Naive thymus-derived CD4-positive, alpha-beta T cell (primary cell): ENCODE data around the gene FAM177A1. TPM values are rescaled to one million over a fixed set of nuclear protein-coding genes. Genes with fewer than 3 reads are reported as not detected.
"Not testable (repeated sequence)": the region's sequence is repeated elsewhere in the genome, so short reads cannot be mapped to it uniquely, and the experiment has no call there.

Experiments used
- ATAC-seq: fragments of 150-1000 bp; cut with Tn5 transposase; 2 replicates; pipeline ENCODE4 v1.10.0; 2021; ENCODE audit warnings: mild to moderate bottlenecking, moderate library complexity
- CTCF ChIA-PET: fragments of 350-600 bp; sonication (Branson Sonifier 250); formaldehyde crosslinking; loops from one replicate; lab custom pipeline; 2021; ENCODE audit warnings: antibody characterized with exemption; lab: Charles Lee
- POLR2A ChIA-PET: fragments of 350-600 bp; sonication (Branson Sonifier 250); formaldehyde crosslinking; loops from one replicate; lab custom pipeline; 2021; ENCODE audit warnings: antibody characterized with exemption, inconsistent platforms; lab: Charles Lee
- DNase-seq, 9 donors: peaks; one replicate each; pipeline versions ENCODE4 v3.0.0 to v3.0.0-alpha.2; 2020 to 2022; ENCODE audit warnings: mixed read lengths in 1 of 9
- H3K27ac ChIP-seq: one replicate; pipeline ENCODE4 v1.7.0; 2013; ENCODE audit warnings: mild to moderate bottlenecking, low read depth, low read length, moderate library complexity
- H3K27me3 ChIP-seq, 2 donors: one replicate each; pipeline ENCODE4 v1.7.0; 2013; ENCODE audit warnings: low read length in 2 of 2, mild to moderate bottlenecking in 2 of 2, moderate library complexity in 2 of 2; ENCODE audit not compliant: control insufficient read depth in 2 of 2, insufficient read depth in 2 of 2
- H3K36me3 ChIP-seq, 3 experiments: 1 replicate in 2 of 3; 2 replicates in 1 of 3; pipeline ENCODE4 v1.7.0; 2013; ENCODE audit warnings: low read length in 3 of 3, mild to moderate bottlenecking in 3 of 3, moderate library complexity in 1 of 3; ENCODE audit not compliant: insufficient read depth in 3 of 3, control insufficient read depth in 2 of 3
- H3K4me1 ChIP-seq, 2 donors: one replicate each; pipeline ENCODE4 v1.7.0; 2013; ENCODE audit warnings: low read length in 2 of 2, mild to moderate bottlenecking in 2 of 2, moderate library complexity in 1 of 2; ENCODE audit not compliant: control insufficient read depth in 2 of 2, insufficient read depth in 2 of 2
- H3K4me3 ChIP-seq: 2 replicates; pipeline ENCODE4 v1.7.0; 2013; ENCODE audit warnings: mild to moderate bottlenecking, low read length
- H3K9me3 ChIP-seq, 3 experiments: 1 replicate in 2 of 3; 2 replicates in 1 of 3; pipeline ENCODE4 v1.7.0; 2013; ENCODE audit warnings: low read length in 3 of 3; ENCODE audit not compliant: control insufficient read depth in 2 of 3
- H3K27ac Mint-ChIP-seq, 9 donors: one replicate each; pipeline ENCODE4 v1.8.0; 2020 to 2022; ENCODE audit warnings: mixed read lengths in 9 of 9, mild to moderate bottlenecking in 8 of 9, moderate library complexity in 5 of 9, inconsistent platforms in 2 of 9
- H3K27me3 Mint-ChIP-seq, 5 donors: one replicate each; pipeline ENCODE4 v1.8.0; 2021 to 2022; ENCODE audit warnings: mixed read lengths in 5 of 5, mild to moderate bottlenecking in 1 of 5
- H3K36me3 Mint-ChIP-seq, 5 donors: one replicate each; pipeline ENCODE4 v1.8.0; 2020 to 2022; ENCODE audit warnings: mixed read lengths in 5 of 5, mild to moderate bottlenecking in 3 of 5, inconsistent platforms in 1 of 5
- H3K4me1 Mint-ChIP-seq, 7 donors: one replicate each; pipeline ENCODE4 v1.8.0; 2020 to 2022; ENCODE audit warnings: mixed read lengths in 7 of 7, mild to moderate bottlenecking in 3 of 7, inconsistent platforms in 1 of 7
- H3K4me3 Mint-ChIP-seq, 10 donors: one replicate each; pipeline ENCODE4 v1.8.0; 2020 to 2022; ENCODE audit warnings: mild to moderate bottlenecking in 10 of 10, mixed read lengths in 10 of 10, moderate library complexity in 6 of 10, inconsistent platforms in 2 of 10
- H3K9me3 Mint-ChIP-seq, 11 donors: one replicate each; pipeline ENCODE4 v1.8.0; 2020 to 2022; ENCODE audit warnings: mixed read lengths in 11 of 11, mild to moderate bottlenecking in 4 of 11, inconsistent platforms in 1 of 11, moderate library complexity in 1 of 11
- intact Hi-C, 2 donors: fragments of 100-400 bp; cut with micrococcal nuclease; formaldehyde crosslinking; loops; one replicate each; pipeline ENCODE4 v1.15.1; 2023
- polyA plus RNA-seq, 2 donors: library from polyadenylated mRNA; unstranded; fragments of 300-500 nt; fragmentation: Illumina TruSeq; gene quantifications; one replicate each; pipeline ENCODE4 v1.2.3, GENCODE V29; 2021
- total RNA-seq, 6 experiments: library from RNA in 5 of 6; stranded (reverse) in 5 of 6; gene quantifications; 1 replicate in 5 of 6; 2 replicates in 1 of 6; pipeline ENCODE4 v1.2.3 and lab custom pipeline; 2021 to 2026

FAM177A1 gene
- total and polyA plus RNA-seq, 7 experiments from 2014 or later, result 34.3 to 135 (median 37.0) TPM

DNA sequence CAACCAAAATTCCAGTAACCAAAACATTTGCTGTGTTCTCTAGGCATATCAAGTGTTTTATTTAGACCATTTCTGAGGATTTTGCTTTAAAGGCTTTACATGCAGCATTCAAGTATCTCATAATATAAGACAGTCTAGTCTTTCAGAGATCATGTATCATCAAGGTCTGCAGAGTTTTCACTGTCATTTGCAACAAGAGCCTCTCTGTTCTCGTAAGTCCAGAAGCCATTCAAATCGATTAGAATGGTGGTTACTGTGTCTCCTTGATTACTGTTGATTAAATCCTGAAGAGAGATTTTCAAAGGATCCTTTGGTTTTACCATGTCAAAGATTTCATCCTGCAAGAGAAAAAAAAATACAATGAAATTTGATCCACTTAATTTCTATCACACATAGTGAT lies 39.4 kb downstream of the FAM177A1 start:
- peaks cover 0 to 55% (median 21%) of the 10 kb centered on the region in 3 experiments for H3K36me3 ChIP-seq
- peaks cover 6 to 38% (median 19%) of the 10 kb centered on the region in 5 donors for H3K36me3 Mint-ChIP-seq
- no peaks in the 10 kb centered on the region for H3K27me3 Mint-ChIP-seq
- H3K4me1 ChIP-seq, result no peaks in the 10 kb centered on the region
- CTCF ChIA-PET, result no interaction called here
- ATAC-seq (no peak), DNase-seq (no peak)
- no peak overlapping the region for H3K4me3 Mint-ChIP-seq
- H3K4me1 Mint-ChIP-seq, result no peaks in the 10 kb centered on the region
- no peaks in the 10 kb centered on the region for H3K27me3 ChIP-seq
- H3K9me3 Mint-ChIP-seq, result no peaks in the 10 kb centered on the region
- H3K4me3 ChIP-seq, result no peak overlapping the region
- no peaks in the 10 kb centered on the region for H3K9me3 ChIP-seq
- POLR2A ChIA-PET, result no interaction called here
- H3K27ac ChIP-seq, result no peak overlapping the region
- H3K27ac Mint-ChIP-seq, result peak overlapping the region in 5 of 9 donors; percentile 1 to 67 (median 21)
- intact Hi-C loops, result no loop called here

GRCh38 chr14:35088514-35088913 lies 42.4 kb downstream of the FAM177A1 start:
- CTCF ChIA-PET, result no interaction called here
- H3K9me3 Mint-ChIP-seq, result no peaks in the 10 kb centered on the region
- H3K9me3 ChIP-seq, result no peaks in the 10 kb centered on the region
- no peaks in the 10 kb centered on the region for H3K27me3 ChIP-seq
- no peak overlapping the region for H3K4me3 ChIP-seq
- H3K36me3 Mint-ChIP-seq, result peaks cover 6 to 39% (median 19%) of the 10 kb centered on the region in 5 donors
- no peak overlapping the region for H3K4me3 Mint-ChIP-seq
- H3K27ac ChIP-seq, result no peak overlapping the region
- POLR2A ChIA-PET, result interaction anchor here (0.5 to 0.8 kb wide), 2 partner anchors 59 to 317 kb away, joined by 3 read pairs; no protein-coding TSS in a partner anchor
- H3K4me1 Mint-ChIP-seq, result no peaks in the 10 kb centered on the region
- no peak for DNase-seq
- no peak for ATAC-seq
- intact Hi-C loops, result no loop called here
- no peaks in the 10 kb centered on the region for H3K27me3 Mint-ChIP-seq
- no peaks in the 10 kb centered on the region for H3K4me1 ChIP-seq
- peaks cover 0 to 66% (median 17%) of the 10 kb centered on the region in 3 experiments for H3K36me3 ChIP-seq
- H3K27ac Mint-ChIP-seq, result peak overlapping the region in 5 of 9 donors; percentile 11 to 66 (median 50)

DNA sequence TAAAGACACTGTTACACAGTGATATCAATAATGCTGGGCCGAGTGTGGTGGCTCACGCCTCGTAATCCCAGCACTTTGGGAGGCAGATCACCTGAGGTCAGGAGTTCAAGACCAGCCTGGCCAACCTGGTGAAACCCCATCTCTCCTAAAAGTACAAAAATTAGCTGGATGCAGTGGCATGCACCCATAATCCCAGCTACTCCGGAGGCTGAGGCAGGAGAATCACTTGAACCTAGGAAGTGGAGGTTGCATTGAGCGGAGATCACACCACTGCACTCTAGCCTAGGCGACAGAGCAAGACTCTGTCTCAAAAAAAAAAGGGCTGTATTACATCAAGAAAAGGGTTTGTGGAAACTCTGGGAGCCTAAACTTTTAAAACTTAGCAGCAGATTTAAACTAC lies 48.6 kb downstream of the FAM177A1 start:
- H3K4me3 Mint-ChIP-seq, H3K4me3 ChIP-seq, H3K9me3 Mint-ChIP-seq, H3K27me3 Mint-ChIP-seq, H3K4me1 ChIP-seq, POLR2A ChIA-PET, H3K27ac ChIP-seq, H3K9me3 ChIP-seq, DNase-seq, H3K4me1 Mint-ChIP-seq, H3K27me3 ChIP-seq, ATAC-seq, intact Hi-C loops: not testable (repeated sequence)
- peaks cover 0 to 65% (median 9%) of the 10 kb centered on the region in 3 experiments for H3K36me3 ChIP-seq
- Mint-ChIP-seq H3K36me3 (peaks cover 0 to 34% (median 15%) of the 10 kb centered on the region in 5 donors), H3K27ac (peak overlapping the region in 1 of 9 donors; percentile 5)
- CTCF ChIA-PET, result interaction anchor here (0.6 kb wide), 1 partner anchor 331 kb away, joined by 3 read pairs; no protein-coding TSS in a partner anchor

DNA sequence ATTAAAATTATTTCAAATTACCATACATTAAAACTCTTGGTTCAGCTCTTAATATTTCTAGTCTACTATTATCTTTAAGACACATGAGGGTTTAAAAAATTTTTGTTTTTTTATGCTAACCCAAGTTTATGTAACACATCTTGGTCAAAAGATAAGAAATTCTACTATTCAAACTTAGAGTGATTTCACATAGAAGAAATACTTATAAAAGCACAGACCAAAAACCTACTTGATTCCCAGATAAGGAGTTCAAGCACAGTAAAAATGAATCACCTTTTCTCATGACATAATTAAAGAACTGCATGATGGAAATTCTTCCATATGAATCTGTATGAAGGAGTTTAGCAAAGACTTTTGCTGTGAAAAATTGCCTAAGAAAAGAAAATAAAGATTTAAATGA lies 61.8 kb downstream of the FAM177A1 start:
- POLR2A ChIA-PET, result interaction anchor here (0.7 kb wide), 1 partner anchor 133 kb away, joined by 3 read pairs; no protein-coding TSS in a partner anchor
- no peak for ATAC-seq
- H3K9me3 Mint-ChIP-seq, result no peaks in the 10 kb centered on the region
- H3K4me1 Mint-ChIP-seq, result peaks cover 0 to 15% (median 2%) of the 10 kb centered on the region in 7 donors
- no peak overlapping the region for H3K27ac Mint-ChIP-seq
- no peak overlapping the region for H3K4me3 Mint-ChIP-seq
- peaks cover 15 to 42% (median 35%) of the 10 kb centered on the region in 5 donors for H3K36me3 Mint-ChIP-seq
- Histone ChIP-seq H3K36me3 (peaks cover 10 to 54% (median 21%) of the 10 kb centered on the region in 3 experiments), H3K4me3 (no peak overlapping the region), H3K27ac (no peak overlapping the region), H3K9me3 (no peaks in the 10 kb centered on the region), H3K27me3 (no peaks in the 10 kb centered on the region), H3K4me1 (no peaks in the 10 kb centered on the region)
- no peaks in the 10 kb centered on the region for H3K27me3 Mint-ChIP-seq
- no peak for DNase-seq
- CTCF ChIA-PET, result no interaction called here
- intact Hi-C loops, result no loop called here

- intact Hi-C loops, result no loop called here
- no peak for ATAC-seq
- no peak for DNase-seq
- Mint-ChIP-seq H3K9me3 (no peaks in the 10 kb centered on the region), H3K4me3 (no peak overlapping the region), H3K27me3 (no peaks in the 10 kb centered on the region), H3K27ac (peak overlapping the region in 6 of 9 donors; percentile 10 to 65 (median 35)), H3K4me1 (peaks cover 7 to 36% (median 23%) of the 10 kb centered on the region in 7 donors), H3K36me3 (peaks cover 18 to 51% (median 42%) of the 10 kb centered on the region in 5 donors)
- H3K27me3 ChIP-seq, result no peaks in the 10 kb centered on the region
- no peaks in the 10 kb centered on the region for H3K4me1 ChIP-seq
- H3K27ac ChIP-seq, result no peak overlapping the region
- no peak overlapping the region for H3K4me3 ChIP-seq
- POLR2A ChIA-PET, result interaction anchor here (0.7 kb wide), 1 partner anchor 9 kb away, joined by 4 read pairs; the partner anchor contains the start of gene PPP2R3C
- CTCF ChIA-PET, result no interaction called here
- H3K9me3 ChIP-seq, result no peaks in the 10 kb centered on the region
- H3K36me3 ChIP-seq, result peaks cover 13 to 51% (median 15%) of the 10 kb centered on the region in 3 experiments
Measured at GRCh38 chr14:35112641-35113040, 66.6 kb downstream of the FAM177A1 start.

DNA sequence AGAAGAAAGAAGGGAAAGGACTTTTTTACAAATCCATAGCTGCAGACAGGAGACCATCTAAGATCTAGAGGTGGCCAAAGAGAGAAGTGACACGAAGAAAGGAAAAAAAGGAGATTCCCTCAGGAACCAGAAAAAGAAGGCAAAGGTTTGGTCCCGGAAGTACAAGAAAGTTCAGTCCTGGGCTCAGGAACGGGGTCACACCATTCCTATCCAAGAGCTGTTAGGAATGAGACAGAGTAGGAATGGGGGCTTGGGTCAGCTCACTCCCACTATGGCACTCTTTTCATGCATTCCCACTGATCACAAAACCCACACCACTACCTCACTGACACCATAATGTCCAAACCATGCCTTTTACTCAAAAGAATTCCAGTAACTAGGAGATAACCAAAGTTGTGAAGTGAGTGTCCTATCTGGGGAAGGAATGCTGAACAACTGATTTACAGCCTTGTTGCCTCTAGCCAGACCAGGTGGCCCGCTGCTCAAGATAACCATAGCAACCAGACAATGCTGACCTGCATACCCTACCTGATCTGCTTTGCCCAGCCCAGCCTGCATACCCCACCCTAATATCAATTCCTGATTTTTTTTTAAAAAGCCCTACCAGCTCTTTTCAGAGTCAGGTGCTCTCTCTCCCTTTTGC lies 67.4 kb downstream of the FAM177A1 start:
- peaks cover 18 to 51% (median 42%) of the 10 kb centered on the region in 5 donors for H3K36me3 Mint-ChIP-seq
- POLR2A ChIA-PET, result interaction anchor here (0.6 to 1.1 kb wide), 4 partner anchors 9 to 457 kb away, joined by 3 to 5 read pairs (median 4); partner anchors contain the start of gene PPP2R3C
- H3K4me3 Mint-ChIP-seq, result no peak overlapping the region
- no peaks in the 10 kb centered on the region for H3K27me3 ChIP-seq
- H3K9me3 Mint-ChIP-seq, result no peaks in the 10 kb centered on the region
- H3K9me3 ChIP-seq, result no peaks in the 10 kb centered on the region
- H3K4me1 ChIP-seq, result no peaks in the 10 kb centered on the region
- CTCF ChIA-PET, result interaction anchor here (0.8 kb wide), 1 partner anchor 10 kb away, joined by 3 read pairs; no protein-coding TSS in a partner anchor
- peaks cover 8 to 51% (median 15%) of the 10 kb centered on the region in 3 experiments for H3K36me3 ChIP-seq
- peaks cover 10 to 43% (median 26%) of the 10 kb centered on the region in 7 donors for H3K4me1 Mint-ChIP-seq
- no peak for ATAC-seq
- H3K4me3 ChIP-seq, result no peak overlapping the region
- H3K27me3 Mint-ChIP-seq, result no peaks in the 10 kb centered on the region
- no peak for DNase-seq
- intact Hi-C loops, result no loop called here
- H3K27ac ChIP-seq, result no peak overlapping the region
- peak overlapping the region in 7 of 9 donors; percentile 10 to 42 (median 29) for H3K27ac Mint-ChIP-seq
